IPS DF 6.9 (cell line): Measurements from ENCODE around the gene BRAF.
A peak's percentile ranks its signal among the peaks of the same experiment; 100 is the strongest.
"Not testable (repeated sequence)": the region's sequence is repeated elsewhere in the genome, so short reads cannot be mapped to it uniquely, and the experiment has no call there.

Experiments used
- DNase-seq: peaks from one replicate; pipeline ENCODE4 v3.0.0-alpha.2; 2013; ENCODE audit warnings: low read depth, low spot score
- H3K27ac ChIP-seq: one replicate; pipeline ENCODE4 v1.5.1; 2013; ENCODE audit warnings: low read length, control low read depth
- H3K27me3 ChIP-seq: 2 replicates; pipeline ENCODE4 v1.6.1; 2013; ENCODE audit warnings: mild to moderate bottlenecking, low read length; ENCODE audit not compliant: control insufficient read depth, insufficient read depth
- H3K36me3 ChIP-seq: 2 replicates; pipeline ENCODE4 v1.6.1; 2013; ENCODE audit warnings: low read length; ENCODE audit not compliant: control insufficient read depth, insufficient read depth
- H3K4me1 ChIP-seq: 2 replicates; pipeline ENCODE4 v1.6.1; 2013; ENCODE audit warnings: low read length; ENCODE audit not compliant: control insufficient read depth, insufficient read depth
- H3K4me3 ChIP-seq: 2 replicates; pipeline ENCODE4 v1.5.1; 2013; ENCODE audit warnings: mild to moderate bottlenecking, low read length
- H3K9me3 ChIP-seq: 2 replicates; pipeline ENCODE4 v1.6.1; 2013; ENCODE audit warnings: low read length, inconsistent platforms; ENCODE audit not compliant: control insufficient read depth, insufficient read depth
- WGBS: extraction: QIAGEN DNeasy Blood & Tissue Kit; methylation state at CpG from one replicate; pipeline ENCODE4 v1.1.7; 2013; ENCODE audit warnings: mixed read lengths, missing lambda C conversion rate; ENCODE audit not compliant: insufficient read length, insufficient coverage; 5-methylcytosine and 5-hydroxymethylcytosine counted together

BRAF gene

DNA sequence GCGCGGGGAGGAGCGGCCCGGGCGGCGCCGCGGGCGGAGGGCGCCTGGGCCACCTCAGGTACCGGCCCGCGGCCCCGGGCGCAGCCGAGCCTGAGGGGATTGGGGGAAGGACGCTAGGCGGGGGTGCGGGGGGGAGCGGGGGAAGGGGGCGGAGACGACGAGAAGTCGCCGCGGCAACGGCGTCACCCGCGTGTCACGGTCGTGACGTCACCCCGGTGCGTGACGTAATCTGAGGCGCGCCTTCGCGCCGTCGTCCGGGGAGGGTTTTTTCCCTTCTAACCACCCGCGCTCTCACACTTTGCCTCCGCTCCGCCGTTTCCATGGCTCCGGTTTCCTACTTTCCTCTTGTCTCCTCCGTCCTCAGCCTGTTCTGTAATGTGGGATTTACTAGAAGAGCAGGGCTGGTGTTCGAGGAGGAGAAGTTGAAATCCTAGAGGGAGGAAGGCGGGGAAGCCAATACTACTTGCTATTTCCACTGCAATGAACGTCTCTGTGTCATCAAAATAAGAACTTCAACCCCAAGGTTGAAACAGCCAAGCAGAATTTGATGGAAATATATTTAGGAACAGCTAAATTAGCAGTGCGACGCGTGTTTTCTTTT, at the start of gene BRAF:
BRAF (minus strand) TSS at position 109 of the 601 bp plus-strand sequence. CDS start 226 bp downstream, outside the sequence.
- no CpG with 5 or more reads among the region's 56 CpGs for WGBS
- Histone ChIP-seq H3K27ac (no peak within 1 kb of the TSS), H3K4me1 (no peaks in the 10 kb centered on the region), H3K9me3 (no peaks in the 10 kb centered on the region), H3K36me3 (no peaks in the 10 kb centered on the region), H3K4me3 (peak within 1 kb of the TSS; percentile 99), H3K27me3 (no peaks in the 10 kb centered on the region)
- peak; percentile 66 for DNase-seq

DNA sequence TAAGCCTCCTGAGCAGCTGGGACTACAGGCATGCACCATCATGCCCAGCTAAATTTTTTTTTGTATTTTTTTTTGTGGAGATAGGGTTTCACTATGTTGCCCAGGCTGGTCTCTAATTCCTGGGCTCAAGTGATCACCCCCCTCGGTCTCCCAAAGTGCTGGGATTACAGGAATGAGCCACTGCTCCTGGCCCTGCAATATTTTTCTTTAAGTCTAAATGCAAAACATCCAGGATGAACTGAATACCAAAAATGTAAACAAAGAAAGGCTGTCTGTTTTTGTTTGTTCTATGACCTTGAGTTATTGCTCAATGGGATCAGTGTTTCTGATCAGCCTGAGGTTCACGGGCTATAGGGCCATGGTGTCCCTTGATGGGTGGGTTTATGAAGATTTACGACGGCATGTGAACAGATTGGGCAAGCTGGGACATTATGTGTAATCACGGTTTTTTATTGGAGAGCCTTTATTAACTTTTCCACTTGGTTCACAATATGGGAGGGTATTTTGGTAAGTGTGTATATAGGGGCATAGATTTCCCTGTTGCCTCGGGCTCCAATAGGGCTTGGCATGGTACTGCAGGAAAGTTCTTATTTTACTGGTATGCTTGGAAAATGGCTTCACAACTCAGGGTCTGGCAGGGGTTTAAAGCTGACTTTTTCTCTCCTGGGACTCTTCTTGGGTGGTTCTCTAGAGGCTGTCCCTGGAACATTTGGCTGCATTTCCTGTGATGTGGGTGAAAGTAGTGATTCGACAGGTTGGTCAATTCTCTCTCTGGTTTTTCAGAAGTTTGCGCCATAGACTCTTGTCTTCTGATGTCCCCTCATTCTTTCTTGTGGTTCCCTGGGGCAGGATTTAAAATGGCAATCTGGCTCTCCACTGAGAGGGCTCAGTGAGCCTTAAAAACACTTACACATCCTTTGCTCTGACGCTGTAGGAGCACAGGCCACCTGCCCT, 48.4 kb upstream of the BRAF start:
- DNase-seq, result no peak
- H3K4me1 ChIP-seq, result no peaks in the 10 kb centered on the region
- H3K27ac ChIP-seq, result no peak overlapping the region
- H3K4me3 ChIP-seq, result no peak overlapping the region
- WGBS, result no CpG with 5 or more reads among the region's 9 CpGs
- H3K27me3 ChIP-seq, result no peaks in the 10 kb centered on the region
- H3K36me3 ChIP-seq, result no peaks in the 10 kb centered on the region
- no peaks in the 10 kb centered on the region for H3K9me3 ChIP-seq

DNA sequence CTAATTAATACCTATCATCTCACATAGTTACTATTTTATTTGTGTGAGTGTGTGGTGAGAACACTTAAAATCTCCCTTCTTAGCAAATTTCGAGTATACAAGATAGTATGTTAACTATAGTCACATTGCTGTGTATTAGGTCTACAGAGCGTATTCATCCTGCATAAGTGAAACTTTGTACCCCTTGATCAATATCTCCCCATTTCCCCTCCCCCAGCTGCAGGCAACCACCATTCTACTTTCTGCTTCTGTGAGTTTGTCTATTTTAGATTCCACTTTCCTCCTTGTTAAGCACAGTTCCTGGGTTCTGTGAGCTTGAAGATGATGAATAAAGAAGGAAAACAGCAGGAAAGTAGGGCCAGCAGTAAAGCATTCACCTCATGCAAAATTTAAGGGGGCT, 47.6 kb upstream of the BRAF start:
- no peaks in the 10 kb centered on the region for H3K9me3 ChIP-seq
- no peaks in the 10 kb centered on the region for H3K36me3 ChIP-seq
- H3K4me1 ChIP-seq, result no peaks in the 10 kb centered on the region
- no peaks in the 10 kb centered on the region for H3K27me3 ChIP-seq
- no peak for DNase-seq
- H3K4me3 ChIP-seq, result no peak overlapping the region
- no peak overlapping the region for H3K27ac ChIP-seq
- no CpG with 5 or more reads among the region's 2 CpGs for WGBS

DNA sequence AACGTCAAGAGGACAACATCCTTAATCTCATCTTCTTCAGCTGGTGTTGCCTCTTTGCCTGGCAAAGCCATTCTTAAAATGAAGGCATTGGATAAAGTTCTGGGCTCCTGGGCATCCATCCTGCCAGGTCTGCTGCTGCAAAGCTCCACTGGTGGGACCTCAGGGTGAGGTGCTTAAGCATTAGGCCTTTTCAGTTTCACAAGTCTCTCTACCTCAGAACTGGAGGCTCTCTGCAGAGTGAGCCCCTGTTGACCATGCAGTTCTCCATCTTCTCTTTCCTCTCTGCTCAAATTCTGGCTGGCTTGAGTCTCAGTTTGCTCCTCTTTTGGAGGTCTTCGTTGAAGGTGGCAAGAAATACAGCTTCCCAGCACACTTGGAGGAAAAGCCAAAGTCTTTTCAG, 42.7 kb upstream of the BRAF start:
- Histone ChIP-seq H3K27me3 (no peaks in the 10 kb centered on the region), H3K4me1 (no peaks in the 10 kb centered on the region), H3K4me3 (no peak overlapping the region), H3K9me3 (no peaks in the 10 kb centered on the region), H3K27ac (no peak overlapping the region), H3K36me3 (no peaks in the 10 kb centered on the region)
- WGBS, result no CpG with 5 or more reads among the region's 2 CpGs
- DNase-seq, result no peak

DNA sequence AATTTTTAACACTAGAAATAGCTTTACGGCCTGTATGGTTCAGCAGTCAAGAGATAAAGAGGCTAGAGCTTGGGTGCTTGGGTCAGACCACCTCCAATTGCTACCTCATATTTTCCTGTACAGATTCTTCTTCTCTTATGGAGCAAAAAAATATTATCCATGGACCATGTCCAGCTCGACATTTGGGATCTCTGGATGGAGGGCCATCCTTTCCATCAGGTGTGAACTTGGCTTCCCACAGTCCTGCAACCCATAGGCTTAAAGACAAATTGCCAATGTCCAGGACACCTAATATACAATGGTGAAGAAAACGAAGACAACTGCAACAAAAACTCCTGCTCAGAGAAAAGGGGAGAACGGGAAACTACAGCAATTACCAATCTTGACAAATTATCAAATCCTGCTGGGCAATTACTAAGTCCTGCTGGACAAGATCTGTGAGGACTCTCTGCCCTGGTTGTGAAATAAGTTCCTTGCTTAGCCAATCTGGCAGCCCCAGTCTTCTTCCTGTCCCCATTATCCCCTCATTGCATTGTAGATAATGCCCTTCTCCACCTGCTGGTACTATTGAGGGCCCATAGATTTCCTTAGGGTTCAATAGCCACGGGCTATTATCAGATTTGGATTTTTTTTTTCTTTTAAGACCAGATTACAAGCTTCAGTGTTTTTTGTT, 42.0 kb upstream of the BRAF start:
- H3K9me3 ChIP-seq, result no peaks in the 10 kb centered on the region
- no CpG with 5 or more reads among the region's 5 CpGs for WGBS
- no peak for DNase-seq
- no peak overlapping the region for H3K27ac ChIP-seq
- no peaks in the 10 kb centered on the region for H3K4me1 ChIP-seq
- no peaks in the 10 kb centered on the region for H3K27me3 ChIP-seq
- no peaks in the 10 kb centered on the region for H3K36me3 ChIP-seq
- H3K4me3 ChIP-seq, result no peak overlapping the region

DNA sequence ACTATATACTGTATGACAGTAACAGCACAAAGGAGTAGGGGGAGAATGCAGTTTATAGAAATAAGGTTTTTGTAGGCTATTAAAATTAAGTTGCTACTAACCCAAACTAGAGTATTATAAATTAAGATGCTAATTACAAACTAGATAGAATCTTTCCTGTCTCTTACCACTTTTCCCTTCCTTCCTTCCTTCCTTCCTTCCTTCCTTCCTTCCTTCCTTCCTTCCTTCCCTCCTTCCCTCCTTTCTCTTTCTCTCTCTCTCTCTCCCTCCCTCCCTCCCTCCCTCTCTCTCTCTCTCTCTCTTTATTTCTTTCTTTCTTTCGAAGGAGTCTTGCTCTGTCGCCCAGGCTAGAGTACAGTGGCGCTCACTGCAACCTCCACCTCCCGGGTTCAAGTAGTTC, 36.4 kb upstream of the BRAF start:
- H3K4me1 ChIP-seq, result no peaks in the 10 kb centered on the region
- no peak overlapping the region for H3K27ac ChIP-seq
- no CpG with 5 or more reads among the region's 4 CpGs for WGBS
- no peak for DNase-seq
- no peaks in the 10 kb centered on the region for H3K36me3 ChIP-seq
- H3K9me3 ChIP-seq, result no peaks in the 10 kb centered on the region
- no peak overlapping the region for H3K4me3 ChIP-seq
- no peaks in the 10 kb centered on the region for H3K27me3 ChIP-seq

DNA sequence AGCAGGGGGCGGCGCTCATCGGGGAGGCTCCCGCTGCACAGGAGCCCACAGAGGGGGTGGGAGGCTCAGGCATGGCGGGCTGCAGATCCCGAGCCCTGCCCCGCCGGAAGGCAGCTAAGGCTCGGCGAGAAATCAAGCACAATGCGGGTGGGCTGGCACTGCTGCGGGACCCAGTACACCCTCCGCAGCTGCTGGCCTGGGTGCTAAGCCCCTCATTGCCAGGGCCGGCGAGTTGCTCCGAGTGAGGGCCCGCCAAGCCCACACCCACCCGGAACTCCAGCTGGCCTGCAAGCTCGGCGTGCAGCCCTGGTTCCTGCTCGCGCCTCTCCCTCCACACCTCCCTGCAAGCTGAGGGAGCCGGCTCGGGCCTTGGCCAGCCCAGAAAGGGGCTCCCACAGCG, 32.3 kb upstream of the BRAF start:
- H3K36me3 ChIP-seq, H3K9me3 ChIP-seq, H3K4me3 ChIP-seq, DNase-seq, H3K27ac ChIP-seq, H3K27me3 ChIP-seq, H3K4me1 ChIP-seq: not testable (repeated sequence)
- WGBS, result no CpG with 5 or more reads among the region's 25 CpGs

DNA sequence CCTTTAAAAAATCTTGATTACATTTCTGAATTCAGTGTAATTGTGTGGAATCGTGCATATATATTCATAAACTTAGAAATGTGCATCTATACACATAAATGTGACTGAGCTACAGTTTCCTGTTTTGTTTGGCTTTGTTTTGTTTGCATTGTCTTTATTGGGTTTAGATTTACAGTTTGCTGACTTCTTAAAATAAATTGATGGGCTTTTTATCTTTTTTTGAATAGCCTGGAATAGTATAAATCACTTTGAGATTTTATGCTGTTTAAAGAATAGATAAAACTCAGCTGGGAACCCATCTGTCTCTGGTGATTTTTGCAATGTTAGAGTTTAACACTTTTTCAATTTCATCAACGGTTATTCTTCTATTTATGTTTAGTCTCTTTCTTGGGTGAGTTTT, 21.2 kb upstream of the BRAF start:
- no peaks in the 10 kb centered on the region for H3K36me3 ChIP-seq
- WGBS, result no CpG with 5 or more reads among the region's 2 CpGs
- H3K27me3 ChIP-seq, result no peaks in the 10 kb centered on the region
- H3K4me3 ChIP-seq, result no peak overlapping the region
- H3K27ac ChIP-seq, result no peak overlapping the region
- no peaks in the 10 kb centered on the region for H3K4me1 ChIP-seq
- DNase-seq, result no peak
- H3K9me3 ChIP-seq, result no peaks in the 10 kb centered on the region

DNA sequence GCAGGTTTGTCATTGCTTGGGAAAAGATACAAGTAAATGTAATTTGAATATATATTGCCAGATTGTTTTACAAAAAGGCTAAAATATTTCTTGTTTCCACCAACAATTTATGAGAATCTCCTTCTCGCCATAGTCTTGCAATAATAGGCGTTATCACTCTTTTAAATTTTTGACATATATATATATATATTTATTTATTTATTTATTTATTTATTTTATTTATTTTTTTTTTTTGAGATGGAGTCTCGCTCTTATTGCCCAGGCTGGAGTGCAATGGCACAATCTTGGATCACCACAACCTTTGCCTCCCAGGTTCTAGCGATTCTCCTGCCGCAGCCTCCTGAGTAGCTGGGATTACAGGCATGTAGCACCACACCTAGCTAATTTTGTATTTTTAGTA, 17.5 kb upstream of the BRAF start:
- DNase-seq, H3K27ac ChIP-seq, H3K36me3 ChIP-seq, H3K4me1 ChIP-seq, H3K27me3 ChIP-seq, H3K4me3 ChIP-seq, H3K9me3 ChIP-seq: not testable (repeated sequence)
- WGBS, result no CpG with 5 or more reads among the region's 5 CpGs

DNA sequence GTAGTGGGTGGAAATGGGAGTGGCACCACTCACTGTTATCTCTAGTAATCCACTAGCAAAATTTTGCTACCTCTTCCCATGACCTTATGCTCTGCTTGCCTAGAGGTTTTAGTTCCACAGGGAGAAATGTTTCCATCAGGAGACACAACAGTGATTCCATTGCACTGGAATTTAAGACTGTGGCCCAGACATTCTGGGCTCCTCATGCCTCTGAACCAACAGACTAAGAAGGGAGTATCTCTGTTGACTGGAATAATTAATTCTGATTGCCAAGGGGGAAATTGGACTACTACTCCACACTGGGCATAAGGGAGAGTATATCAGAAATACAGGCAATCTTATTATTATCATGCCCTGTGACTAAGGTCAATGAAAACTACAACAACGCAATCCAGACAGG, 16.2 kb upstream of the BRAF start:
- DNase-seq, result no peak
- Histone ChIP-seq H3K27ac (no peak overlapping the region), H3K36me3 (no peaks in the 10 kb centered on the region), H3K4me1 (no peaks in the 10 kb centered on the region), H3K27me3 (no peaks in the 10 kb centered on the region), H3K9me3 (no peaks in the 10 kb centered on the region), H3K4me3 (no peak overlapping the region)
- WGBS, result no CpG with 5 or more reads among the region's 1 CpG
